GM12875 (cell line): Measurements from ENCODE around the gene AKAP13.
A peak's percentile ranks its signal among the peaks of the same experiment; 100 is the strongest.

Source experiments
- H3K4me3 ChIP-seq: one replicate; pipeline ENCODE4 v1.5.1; 2011; ENCODE audit warnings: low read depth, low read length, control low read depth
- TF ChIP-seq, protein P1 (sequence below): IDR thresholded peaks from 2 replicates; pipeline ENCODE4 v1.5.1; 2011; ENCODE audit warnings: low read depth, mild to moderate bottlenecking, control low read depth, inconsistent platforms, low read length, moderate library complexity, borderline replicate concordance; ENCODE audit not compliant: insufficient read depth

AKAP13 gene

DNA sequence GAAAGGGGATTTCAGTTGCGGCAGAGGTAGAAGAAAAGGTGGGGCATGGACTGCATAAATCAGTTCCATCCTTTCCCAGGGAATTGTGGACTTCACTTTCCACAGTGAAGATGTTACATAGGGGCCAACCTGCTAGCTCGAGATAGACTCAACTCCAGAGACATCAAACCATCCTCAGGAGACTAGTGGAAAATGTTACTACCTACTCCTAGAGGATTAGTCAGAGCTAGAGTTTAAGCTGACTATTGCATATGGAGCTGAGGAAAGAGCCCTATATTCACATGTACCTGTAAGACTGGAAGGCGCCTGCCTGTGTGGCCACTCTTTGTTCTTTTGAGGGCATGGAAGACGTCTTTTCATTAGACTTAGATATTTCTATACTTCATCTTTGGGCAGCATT, 345.2 kb downstream of the AKAP13 start:
- H3K4me3 ChIP-seq = no peak overlapping the region
- TF ChIP-seq, protein P1, sequence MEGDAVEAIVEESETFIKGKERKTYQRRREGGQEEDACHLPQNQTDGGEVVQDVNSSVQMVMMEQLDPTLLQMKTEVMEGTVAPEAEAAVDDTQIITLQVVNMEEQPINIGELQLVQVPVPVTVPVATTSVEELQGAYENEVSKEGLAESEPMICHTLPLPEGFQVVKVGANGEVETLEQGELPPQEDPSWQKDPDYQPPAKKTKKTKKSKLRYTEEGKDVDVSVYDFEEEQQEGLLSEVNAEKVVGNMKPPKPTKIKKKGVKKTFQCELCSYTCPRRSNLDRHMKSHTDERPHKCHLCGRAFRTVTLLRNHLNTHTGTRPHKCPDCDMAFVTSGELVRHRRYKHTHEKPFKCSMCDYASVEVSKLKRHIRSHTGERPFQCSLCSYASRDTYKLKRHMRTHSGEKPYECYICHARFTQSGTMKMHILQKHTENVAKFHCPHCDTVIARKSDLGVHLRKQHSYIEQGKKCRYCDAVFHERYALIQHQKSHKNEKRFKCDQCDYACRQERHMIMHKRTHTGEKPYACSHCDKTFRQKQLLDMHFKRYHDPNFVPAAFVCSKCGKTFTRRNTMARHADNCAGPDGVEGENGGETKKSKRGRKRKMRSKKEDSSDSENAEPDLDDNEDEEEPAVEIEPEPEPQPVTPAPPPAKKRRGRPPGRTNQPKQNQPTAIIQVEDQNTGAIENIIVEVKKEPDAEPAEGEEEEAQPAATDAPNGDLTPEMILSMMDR = no peak

DNA sequence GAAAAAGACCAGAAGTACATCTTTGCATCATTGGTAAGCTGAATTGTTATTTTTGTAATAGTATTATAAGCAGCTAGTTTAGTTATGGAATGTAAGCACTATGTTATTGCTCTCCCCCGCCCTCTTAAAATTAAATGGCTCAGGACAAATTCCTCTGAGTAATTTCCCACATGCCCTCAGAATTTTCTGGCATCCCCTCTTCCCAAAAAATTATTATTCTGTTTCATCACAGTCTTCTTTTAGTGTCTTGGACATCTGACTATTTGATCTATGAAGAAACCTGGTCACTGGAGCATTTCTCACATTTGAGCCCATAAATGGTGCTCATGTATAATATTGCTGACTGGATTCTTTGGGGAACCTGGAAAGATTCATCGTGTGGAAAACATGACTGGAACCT, 346.1 kb downstream of the AKAP13 start:
- TF ChIP-seq, protein P1 = no peak
- H3K4me3 ChIP-seq = no peak overlapping the region

DNA sequence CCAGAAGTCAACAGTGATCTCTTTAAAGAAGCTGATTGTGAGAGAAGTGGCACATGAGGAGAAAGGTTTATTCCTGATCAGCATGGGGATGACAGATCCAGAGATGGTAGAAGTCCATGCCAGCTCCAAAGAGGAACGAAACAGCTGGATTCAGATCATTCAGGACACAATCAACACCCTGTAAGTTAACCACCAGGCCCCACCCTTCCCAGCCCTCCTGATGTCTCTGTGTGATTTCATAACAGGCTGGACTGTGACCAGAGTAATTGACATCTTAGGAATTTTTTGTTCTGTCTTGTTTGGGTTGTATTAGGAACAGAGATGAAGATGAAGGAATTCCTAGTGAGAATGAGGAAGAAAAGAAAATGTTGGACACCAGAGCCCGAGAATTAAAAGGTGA, 346.7 kb downstream of the AKAP13 start:
- no peak overlapping the region for H3K4me3 ChIP-seq
- TF ChIP-seq, protein P1 = no peak

DNA sequence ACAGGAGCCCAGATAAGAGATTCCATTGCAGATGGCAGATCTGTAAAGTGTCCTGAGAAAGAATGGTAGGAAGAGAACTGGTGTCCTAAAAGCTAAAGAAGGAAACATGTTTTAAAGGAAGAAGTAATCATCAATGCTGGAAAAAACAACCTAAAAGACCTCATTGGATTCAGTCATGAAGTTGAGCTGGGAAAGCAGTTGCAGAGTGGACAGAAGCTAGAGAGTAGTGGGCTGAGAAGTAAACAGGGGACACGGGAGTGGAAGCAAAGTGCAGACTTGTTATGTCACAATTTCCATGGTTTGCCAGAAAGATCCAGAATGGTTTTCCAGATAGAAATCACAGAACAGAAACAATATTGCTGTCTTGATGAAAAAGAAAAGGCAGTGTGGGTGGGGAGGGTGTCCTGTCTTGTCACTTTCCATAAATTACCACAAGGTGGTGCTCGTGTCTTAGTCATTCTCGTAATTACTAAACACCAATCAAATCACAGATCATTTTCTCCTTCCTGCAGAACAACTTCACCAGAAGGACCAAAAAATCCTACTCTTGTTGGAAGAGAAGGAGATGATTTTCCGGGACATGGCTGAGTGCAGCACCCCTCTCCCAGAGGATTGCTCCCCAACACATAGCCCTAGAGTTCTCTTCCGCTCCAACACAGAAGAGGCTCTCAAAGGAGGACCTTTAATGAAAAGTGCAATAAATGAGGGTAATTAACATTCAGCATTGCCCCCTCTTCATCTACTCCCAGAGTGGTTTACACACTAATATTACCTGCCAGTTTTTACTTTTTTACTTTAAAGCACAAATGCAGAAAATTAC, 349.8 kb downstream of the AKAP13 start:
- no peak overlapping the region for H3K4me3 ChIP-seq
- TF ChIP-seq, protein P1 = peak; percentile 56; the same call in 1 of the 2 replicates

DNA sequence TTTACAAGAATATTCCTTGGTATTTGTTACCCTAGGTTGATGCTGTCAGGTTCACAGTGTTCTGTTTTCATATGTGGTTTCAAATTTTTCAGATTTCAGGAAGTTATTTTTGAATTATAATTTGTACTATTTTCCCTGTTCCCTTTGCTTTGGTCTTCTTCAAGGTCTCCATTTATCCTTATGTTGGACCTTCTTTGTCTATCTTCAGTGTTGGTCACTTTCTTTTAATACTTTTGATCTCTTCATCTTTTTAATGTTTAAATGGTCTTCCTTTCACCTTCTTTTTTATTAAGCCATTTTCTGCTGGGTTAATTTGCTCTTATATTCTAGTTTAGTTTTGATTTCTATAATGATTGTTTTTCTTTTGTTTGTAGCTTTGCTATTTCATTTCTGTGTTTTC, 353.0 kb downstream of the AKAP13 start:
- TF ChIP-seq, protein P1 = no peak
- no peak overlapping the region for H3K4me3 ChIP-seq

DNA sequence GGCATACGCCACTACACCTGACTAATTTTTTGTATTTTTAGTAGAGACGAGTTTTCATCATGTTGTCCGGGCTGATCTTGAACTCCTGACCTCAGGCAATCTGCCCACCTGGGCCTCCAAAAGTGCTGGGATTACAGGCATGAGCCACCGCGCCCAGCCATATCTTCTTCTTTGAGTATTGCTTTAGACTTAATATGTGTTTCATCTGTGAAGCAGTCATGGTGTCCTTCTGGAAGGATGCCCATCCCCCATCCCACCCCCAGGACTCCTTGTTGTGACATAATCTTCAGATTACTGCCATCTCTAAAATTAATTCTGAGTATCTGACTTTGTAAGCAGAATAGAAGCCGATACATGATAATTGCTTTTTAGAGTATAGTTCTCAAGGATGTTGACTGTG, 356.7 kb downstream of the AKAP13 start:
- no peak overlapping the region for H3K4me3 ChIP-seq
- TF ChIP-seq, protein P1 = no peak

DNA sequence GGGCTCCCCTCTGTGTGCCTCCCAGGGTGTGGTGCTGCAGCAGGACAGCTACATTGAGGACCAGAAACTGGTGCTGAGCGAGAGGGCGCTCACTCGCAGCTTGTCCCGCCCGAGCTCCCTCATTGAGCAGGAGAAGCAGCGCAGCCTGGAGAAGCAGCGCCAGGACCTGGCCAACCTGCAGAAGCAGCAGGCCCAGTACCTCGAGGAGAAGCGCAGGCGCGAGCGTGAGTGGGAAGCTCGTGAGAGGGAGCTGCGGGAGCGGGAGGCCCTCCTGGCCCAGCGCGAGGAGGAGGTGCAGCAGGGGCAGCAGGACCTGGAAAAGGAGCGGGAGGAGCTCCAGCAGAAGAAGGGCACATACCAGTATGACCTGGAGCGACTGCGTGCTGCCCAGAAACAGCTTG, 360.6 kb downstream of the AKAP13 start:
- TF ChIP-seq, protein P1 = no peak
- H3K4me3 ChIP-seq = no peak overlapping the region
